GM21515 (cell line): ENCODE data around the gene SLC26A6.

Experiments
- ATAC-seq: cut with Tn5 transposase; IDR thresholded peaks from one replicate; pipeline ENCODE4 v1.9.1; 2021; ENCODE audit not compliant: unreplicated experiment

SLC26A6 gene

DNA sequence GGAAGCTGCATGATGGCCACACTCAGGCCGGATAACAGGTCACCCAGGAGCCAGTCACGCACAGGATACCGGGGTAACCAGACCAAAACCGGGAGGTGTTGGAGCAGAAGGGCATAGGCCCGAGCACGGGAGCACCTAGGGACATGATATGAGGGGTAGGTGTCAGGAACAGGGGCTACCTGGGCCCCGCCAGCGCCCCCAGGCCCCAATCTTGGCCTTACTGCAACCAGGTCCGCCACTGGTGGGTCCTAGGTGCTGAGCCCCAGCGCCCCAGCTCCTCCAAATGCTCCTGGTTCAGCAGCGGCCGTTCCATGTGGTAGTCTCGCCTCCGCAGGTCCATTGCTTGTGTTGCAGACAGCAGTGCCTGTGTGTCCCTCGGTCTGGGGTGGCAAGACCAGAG is 2.0 kb downstream of the SLC26A6 start:
- no peak for ATAC-seq

DNA sequence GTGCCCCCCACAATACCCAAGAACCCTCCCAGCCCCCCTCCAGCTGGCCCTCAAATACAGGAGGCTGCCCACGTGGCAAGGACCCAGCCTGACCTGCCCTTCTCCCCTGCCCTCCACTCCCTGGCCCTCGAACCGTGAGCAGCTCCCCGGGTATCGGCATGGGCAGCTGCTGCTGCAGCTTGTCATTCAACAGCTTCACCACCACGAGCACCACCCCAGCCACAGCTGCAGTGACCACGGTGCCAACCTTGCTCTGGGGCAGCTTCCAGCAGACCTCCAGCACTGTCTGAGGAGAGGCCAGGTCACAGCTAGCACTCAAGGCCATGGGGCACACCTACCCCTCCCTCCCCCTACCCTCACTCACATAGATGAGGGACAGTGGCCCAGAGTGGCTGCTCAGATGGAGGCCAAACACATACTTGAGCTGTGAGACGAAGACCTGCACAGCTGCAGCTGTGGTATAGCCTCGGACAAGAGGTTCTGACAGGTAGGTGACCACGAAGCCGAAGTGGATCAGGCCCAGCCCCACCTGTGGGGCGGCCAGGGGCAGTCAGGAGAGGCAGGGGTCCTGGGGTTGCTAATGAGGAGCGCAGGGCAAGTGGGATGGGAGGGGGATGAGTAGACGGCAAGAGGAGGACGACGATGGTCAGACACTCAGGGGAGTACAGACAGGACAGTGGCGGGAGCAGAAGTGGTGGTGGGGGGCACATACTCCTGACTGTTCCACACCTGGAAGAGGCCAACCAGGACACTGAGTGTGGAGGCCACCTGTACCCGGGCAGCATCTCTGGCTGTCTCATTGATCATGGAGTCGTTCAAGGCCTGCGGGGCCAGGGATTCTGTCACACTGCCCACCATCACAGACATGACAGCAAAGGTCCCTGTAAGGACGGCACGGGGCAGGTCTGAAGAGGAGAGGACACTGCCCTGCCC is 3.5 kb downstream of the SLC26A6 start:
- no peak for ATAC-seq

DNA sequence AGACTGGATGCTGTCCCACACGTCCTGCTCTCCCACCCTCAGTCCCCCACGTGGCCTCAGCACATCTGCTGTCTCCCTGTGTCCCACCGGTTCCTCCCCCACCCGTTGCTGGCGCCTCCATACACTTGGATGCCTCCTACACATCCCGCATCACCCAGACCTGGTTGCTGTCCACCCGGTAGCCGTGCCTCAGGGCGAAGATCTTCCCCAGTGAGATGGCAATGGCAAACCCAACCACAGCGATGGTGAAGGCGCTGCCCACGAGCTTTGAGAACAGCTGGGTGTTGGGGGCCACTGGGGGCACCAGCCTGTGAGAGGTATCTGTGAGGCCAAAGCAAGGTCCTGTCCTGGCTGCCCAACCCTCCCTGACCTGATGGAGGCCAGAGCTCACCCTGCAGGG is 4.4 kb downstream of the SLC26A6 start:
- ATAC-seq, result no peak

DNA sequence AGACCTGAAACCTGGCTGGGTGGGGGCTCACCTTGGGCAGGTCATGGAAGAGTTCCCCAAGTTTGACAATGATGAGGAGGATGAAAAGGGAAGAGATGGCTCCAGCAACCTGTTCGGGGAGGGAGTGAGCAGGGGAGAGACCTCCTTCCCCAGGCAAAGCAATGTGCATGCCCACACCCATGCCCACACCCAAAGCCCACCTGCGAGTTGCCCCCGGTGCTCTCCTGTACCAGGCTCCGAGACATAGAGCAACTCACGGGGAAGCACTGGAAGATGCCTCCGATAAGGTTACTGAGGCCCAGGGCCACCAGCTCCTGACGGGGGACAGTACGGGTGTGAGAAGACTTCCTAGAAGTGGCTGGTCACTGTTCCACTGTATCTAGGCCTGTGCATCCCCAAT is 4.9 kb downstream of the SLC26A6 start:
- no peak for ATAC-seq

DNA sequence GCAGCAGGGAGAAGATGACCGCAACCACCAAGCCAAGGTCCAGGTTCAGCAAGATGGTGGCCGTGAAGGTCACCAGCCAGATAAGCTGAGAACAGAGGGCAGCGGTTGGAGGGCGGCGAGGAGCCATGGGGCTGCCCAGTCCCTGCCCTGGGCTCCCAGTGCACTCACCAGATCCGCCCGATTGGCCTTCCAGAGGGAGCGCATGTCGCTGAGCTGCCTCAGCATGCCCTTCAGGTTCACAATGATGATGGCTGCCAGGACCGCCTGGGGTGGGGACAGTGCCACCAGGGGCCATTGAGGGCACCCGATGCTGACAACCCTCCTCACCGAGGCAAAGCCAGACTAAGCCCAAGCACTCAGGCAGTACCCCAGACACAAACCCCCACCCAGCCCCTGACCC is 5.4 kb downstream of the SLC26A6 start:
- ATAC-seq, result no peak

DNA sequence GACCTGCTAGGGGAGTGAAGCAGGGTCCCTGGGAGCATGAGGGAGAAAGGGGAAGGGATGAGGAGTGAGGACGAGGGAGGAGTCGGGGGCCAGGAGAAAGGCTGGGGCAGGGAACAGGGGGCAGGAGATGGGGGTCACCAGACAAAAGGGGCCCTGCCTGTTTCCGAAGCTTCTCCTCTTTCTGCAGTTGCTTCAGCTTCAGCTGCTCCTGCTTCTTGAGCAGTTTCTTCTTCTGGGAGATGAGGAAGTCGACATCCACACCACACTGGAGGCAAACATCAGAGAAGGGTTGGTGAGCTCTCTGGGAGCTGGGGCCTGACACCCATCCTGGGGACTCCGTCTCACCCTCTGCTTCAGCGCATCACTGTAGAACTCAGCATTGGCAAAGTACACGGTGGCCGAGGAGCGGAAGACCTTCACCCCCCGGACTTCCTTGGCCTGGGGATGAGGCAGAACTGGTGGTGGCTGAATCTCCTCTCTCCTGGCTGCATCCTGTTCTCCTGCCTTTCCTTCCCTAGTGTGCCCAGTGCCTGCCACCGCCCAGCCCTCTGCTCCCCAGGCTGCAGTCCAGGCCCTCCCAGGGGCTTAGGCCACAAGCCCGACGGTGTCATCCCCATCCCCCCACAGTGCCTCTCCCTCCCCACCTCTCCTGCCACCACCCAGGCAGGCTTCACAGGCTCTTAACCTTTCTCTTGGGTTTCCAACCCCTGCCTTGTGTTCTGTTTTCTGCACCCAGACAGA is 6.8 kb downstream of the SLC26A6 start:
- no peak for ATAC-seq

GRCh38 chr3:48625600-48625999 is 9.7 kb downstream of the SLC26A6 start:
- ATAC-seq, result no peak

GRCh38 chr3:48624767-48625166 is 10.5 kb downstream of the SLC26A6 start:
- ATAC-seq, result no peak

DNA sequence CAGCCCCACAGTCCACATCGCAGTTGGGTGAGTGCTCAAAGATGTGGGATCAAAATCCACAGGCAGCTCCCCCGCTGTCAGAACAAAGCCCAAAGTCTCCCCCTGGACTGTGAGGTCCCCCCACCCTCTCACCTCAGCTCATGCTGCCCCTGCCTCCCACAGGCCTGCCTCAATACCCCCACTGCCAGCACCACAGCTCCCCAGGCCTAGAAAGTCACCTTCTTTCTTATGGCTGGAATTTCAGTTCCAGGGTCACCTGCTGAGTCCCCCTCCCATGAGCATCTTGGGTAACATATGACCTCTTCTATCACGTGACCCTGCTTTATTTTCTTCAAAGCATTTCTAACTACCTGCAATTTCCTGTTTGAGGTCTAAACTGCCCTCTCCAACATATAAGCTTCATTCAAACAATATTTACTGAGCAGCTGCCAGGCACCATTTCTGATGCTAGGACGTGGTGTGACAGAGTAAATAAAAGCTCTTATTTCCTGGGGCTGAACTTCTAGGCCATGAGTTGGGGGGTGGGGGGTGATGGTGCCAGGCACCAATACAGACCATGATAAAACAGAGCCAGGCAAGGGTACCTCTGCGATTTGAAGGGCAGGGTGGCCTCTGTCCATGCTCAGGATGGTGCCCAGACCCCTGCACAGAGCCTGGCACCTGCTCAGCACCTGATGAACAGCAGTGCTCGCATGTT is 11.3 kb downstream of the SLC26A6 start:
- ATAC-seq, result no peak

DNA sequence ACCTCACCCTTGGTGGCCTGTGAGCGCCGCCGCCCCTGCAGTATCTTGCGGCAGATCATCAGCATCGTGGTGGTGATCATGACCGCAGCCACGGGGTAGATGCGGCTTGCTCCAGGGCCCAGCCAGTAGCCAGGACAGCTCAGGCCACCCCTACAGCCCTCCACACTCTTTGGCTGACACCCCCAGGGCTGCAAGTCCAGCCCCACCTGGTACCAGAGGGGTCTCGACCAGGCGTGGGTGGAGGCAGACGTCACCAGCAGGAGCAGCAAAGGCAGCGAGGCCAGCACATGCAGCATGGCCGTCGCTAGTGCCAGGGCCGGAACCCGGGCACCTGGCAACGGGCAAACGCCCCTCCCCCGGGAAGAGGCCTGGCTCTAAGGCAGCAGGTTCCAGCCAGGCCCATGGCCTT is 13.8 kb downstream of the SLC26A6 start, which contains the start of gene TMEM89:
TSS of gene TMEM89 (minus strand) at position 309 of the 409 bp plus-strand sequence. CDS start at position 296, 13 bp downstream.
- ATAC-seq, result no peak

DNA sequence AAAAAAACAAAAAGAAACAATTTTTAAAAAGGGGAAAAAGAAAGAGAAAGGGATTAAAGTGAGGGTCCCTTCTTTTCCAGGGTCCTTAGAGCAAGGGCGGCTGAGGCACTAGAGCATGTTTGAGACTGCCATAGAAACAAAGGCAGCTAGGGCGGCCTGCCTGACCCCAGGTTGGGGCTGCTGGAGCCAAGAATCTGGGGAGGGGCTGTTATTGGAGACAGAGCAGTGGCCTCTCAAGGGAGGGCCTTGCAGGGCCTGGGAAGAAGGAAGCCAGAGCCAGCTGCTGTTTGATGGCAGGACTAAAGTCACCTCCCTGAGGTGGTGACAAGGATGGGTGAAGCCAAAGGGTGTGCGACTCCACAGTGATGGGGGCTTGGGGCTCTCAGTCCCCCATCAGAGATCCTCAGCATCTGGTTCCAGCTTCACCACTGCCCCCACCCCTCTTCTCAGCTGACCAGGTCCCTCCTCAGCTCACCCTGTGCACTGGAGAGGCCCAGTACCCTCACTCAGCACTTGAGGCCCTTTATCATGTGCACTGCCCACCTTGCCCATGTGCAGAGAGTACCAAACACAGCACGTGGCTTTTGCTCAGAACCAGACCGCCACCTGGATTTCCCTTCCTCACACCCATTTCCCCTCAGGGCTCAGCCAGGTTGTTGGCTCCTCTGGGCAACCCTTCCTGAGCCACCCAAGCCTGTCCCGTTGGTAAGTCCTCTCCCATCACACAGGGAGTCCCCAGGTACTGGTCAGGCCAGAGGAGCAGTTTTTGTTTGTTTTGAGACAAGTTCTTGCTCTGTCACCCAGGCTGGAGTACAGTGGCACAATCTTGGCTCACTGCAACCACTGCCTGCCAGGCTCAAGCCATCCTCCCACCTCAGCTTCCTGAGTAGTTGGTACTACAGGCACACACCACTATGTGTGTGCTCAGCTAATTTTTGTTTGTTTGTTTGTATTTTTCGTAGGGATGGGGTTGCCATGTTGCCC is 15.4 kb downstream of the SLC26A6 start:
- ATAC-seq, result no peak

DNA sequence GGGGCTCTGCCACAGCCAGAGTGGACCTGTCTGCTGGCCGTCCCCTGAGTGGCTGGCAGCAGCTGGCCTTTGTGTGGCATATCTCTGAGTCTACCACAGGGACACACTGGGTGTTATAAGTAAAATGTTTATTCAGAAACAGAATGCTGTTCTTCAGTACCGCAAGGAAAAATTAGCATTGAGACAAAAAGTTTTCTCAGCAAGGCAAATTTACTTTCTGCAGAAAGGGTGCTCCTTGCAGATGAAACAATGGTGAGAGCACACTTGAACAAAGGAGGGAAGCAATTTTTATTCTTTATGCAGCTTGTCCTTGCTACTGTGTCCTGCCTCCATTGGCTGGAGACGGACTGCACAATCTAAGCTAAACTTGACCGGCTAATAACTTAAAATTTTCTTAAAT is 17.7 kb downstream of the SLC26A6 start:
- ATAC-seq, result no peak

DNA sequence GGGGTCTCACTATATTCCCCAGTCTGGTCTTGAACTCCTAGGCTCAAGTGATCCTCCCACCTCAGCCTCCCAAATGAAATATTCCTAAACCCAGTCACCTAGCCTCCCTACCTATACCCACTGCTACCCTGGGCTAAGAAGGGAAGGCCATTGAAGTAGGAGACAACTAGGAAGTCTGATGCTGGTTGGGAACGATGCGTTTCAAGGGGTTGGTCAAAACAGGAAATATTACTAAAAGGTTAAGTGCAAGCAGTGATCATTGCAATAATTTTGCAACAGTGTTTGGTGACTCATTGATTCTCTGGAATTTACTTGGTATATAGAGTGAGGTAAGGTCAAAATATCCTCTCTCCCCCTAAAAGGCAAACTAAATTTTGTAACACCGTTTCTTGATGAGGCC is 21.2 kb downstream of the SLC26A6 start:
- ATAC-seq, result no peak

- no peak for ATAC-seq
Observed at GRCh38 chr3:48612309-48612708, 23.0 kb downstream of the SLC26A6 start.

GRCh38 chr3:48609088-48610005 is 25.9 kb downstream of the SLC26A6 start, which contains the start of gene UQCRC1:
TSS of gene UQCRC1 (minus strand) at chr3:48609646. CDS start at chr3:48609620, 26 bp downstream.
- peak; percentile 94 for ATAC-seq

- no peak for ATAC-seq
Observed at GRCh38 chr3:48607519-48607918, 27.7 kb downstream of the SLC26A6 start.

DNA sequence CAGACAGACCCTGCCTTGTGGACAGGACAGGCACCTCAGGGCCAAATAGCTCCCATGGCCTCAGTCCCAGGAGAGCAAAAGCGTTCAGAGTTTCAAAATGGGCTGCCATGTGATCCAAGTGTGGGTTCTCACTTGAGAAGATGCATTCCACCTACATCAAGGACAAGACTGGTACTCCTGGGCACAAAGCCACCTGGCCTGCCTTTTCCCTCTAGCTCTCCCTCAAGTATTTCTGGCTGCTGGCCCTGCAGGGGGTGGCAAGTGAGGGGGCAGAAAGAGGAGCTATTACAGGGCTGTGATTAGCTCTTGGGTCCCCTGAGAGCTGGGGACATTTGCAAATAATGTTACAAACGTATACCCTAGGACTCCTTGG is 33.7 kb downstream of the SLC26A6 start:
- no peak for ATAC-seq

DNA sequence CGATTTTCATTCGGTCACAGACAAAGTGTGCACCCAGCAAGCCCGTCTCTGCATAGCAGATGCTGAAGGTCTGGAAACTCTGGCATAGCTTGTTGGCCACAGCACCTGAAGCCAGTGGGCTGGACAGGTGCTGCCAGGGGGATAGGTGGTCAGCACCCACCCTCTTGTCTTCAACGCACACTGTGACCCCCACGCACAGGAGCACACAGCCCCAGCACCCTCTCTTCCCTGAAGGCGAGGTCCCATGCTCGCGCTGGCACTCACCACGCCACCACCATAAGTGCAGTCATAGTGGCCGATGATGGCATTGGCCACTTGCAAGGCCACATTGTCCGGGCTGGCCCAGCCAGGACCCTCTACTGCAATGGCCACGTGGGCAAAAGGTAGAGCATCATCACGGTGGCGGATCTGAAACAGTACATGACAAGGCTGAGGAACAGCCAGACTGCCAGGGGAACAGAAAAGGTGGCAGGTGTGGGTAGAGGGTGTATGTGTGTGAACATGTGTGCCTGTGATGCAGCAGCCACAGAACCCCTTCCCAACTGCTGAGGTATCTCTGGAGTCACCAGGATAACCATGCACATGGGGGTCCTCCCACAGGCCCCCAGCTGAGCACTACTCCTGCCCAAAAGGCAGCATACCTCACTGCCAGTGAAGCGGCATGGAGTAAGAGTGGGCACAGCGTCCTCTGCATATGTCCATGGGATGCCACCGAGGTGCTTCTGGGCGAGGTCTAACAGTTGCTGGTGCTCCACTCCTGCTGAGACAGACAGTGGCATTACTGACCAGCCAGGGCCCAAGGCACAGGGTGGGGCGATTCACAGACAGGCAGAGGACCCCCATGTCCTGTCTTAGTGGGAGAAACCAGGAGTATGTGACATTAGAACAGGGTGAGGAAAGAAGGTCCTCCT is 34.3 kb downstream of the SLC26A6 start:
- ATAC-seq, result no peak
